NCI-H524 (cell line): ENCODE data around the gene CFAP46.
"Not testable (repeated sequence)": the region's sequence is repeated elsewhere in the genome, so short reads cannot be mapped to it uniquely, and the experiment has no call there.

Experiments
- DNase-seq, 2 experiments: peaks; one replicate each; lab custom pipeline; 2025; lab: John Stamatoyannopoulos, UW

Gene CFAP46

GRCh38 chr10:132979491-132980425, 37.4 kb upstream of the CFAP46 start:
- DNase-seq, result no peak

- DNase-seq, result no peak
Measured at GRCh38 chr10:132978542-132978941, 36.2 kb upstream of the CFAP46 start.

- DNase-seq, result no peak
Measured at GRCh38 chr10:132977807-132978206, 35.4 kb upstream of the CFAP46 start.

- DNase-seq, result no peak
Measured at GRCh38 chr10:132977076-132977475, 34.7 kb upstream of the CFAP46 start.

- no peak for DNase-seq
Measured at GRCh38 chr10:132975831-132976682, 33.7 kb upstream of the CFAP46 start.

GRCh38 chr10:132974886-132975830, 32.8 kb upstream of the CFAP46 start:
- no peak for DNase-seq

- no peak for DNase-seq
Measured at GRCh38 chr10:132974249-132974796, 32.0 kb upstream of the CFAP46 start.

- DNase-seq, result no peak
Measured at GRCh38 chr10:132973903-132974241, 31.5 kb upstream of the CFAP46 start.

GRCh38 chr10:132972986-132973902, 30.9 kb upstream of the CFAP46 start:
- DNase-seq, result no peak

- DNase-seq, result no peak
Measured at GRCh38 chr10:132972149-132972985, 30.0 kb upstream of the CFAP46 start.

- no peak for DNase-seq
Measured at GRCh38 chr10:132971448-132972148, 29.2 kb upstream of the CFAP46 start.

- no peak for DNase-seq
Measured at GRCh38 chr10:132970641-132971438, 28.5 kb upstream of the CFAP46 start.

- DNase-seq, result no peak
Measured at GRCh38 chr10:132967540-132967939, 25.2 kb upstream of the CFAP46 start.

GRCh38 chr10:132965411-132966057, 23.2 kb upstream of the CFAP46 start:
- DNase-seq, result no peak

GRCh38 chr10:132964707-132965410, 22.5 kb upstream of the CFAP46 start:
- not testable (repeated sequence) for DNase-seq

- no peak for DNase-seq
Measured at GRCh38 chr10:132964231-132964630, 21.9 kb upstream of the CFAP46 start.

- no peak for DNase-seq
Measured at GRCh38 chr10:132963430-132963960, 21.1 kb upstream of the CFAP46 start.
